Measurements from ENCODE around the gene SMCR8. TPM values are rescaled to one million over a fixed set of nuclear protein-coding genes. Genes with fewer than 3 reads are reported as not detected.
A peak's percentile ranks its signal among the peaks of the same experiment; 100 is the strongest.

SMCR8 gene
- total and polyA plus RNA-seq, 9 of the 15 experiments (the other 6 are each of a cell fraction or from before 2014, with no cell fraction given) = 0.25 to 8.8 (median 4.9) TPM

GRCh38 chr17:18364166-18364565 lies 49.1 kb downstream of the SMCR8 start:
- no peak overlapping the region for H3K27ac ChIP-seq (ENCODE audit: extremely low read depth, low read depth, low read length)
- intact Hi-C loops (cut with micrococcal nuclease) (no loop called here), in situ Hi-C loops (cut with MboI) (no loop called here)
- CTCF ChIA-PET (ENCODE audit: low intra/inter-chr PET ratio) = no interaction called here
- FAIRE-seq = no peak
- POLR2A ChIA-PET = no interaction called here
- H3K4me2 ChIP-seq (ENCODE audit: insufficient read depth, low read length) = no peak overlapping the region
- H3K9ac ChIP-seq (ENCODE audit: insufficient read depth in 1 of 2, low read depth in 2 of 2, low read length in 2 of 2) = no peak overlapping the region
- H4K20me1 ChIP-seq (replicated peaks; ENCODE audit: control insufficient read depth, insufficient read depth, low read length) = no peaks in the 10 kb centered on the region
- no peaks in the 10 kb centered on the region for H3K9me1 ChIP-seq (ENCODE audit: control insufficient read depth, insufficient read depth, low read length)
- 64% methylated on average over 6 of the region's 6 CpGs for WGBS (ENCODE audit: insufficient coverage, low coverage, missing lambda C conversion rate)
- no peak for ATAC-seq
- no peaks in the 10 kb centered on the region for H3K9me3 ChIP-seq (replicated peaks; ENCODE audit: control insufficient read depth, insufficient read depth, low read depth, low read length)
- DNase-seq (ENCODE audit: extremely low read depth in 1 of 4, low spot score in 3 of 4) = no peak
- no TSS peak for BruUV-seq (replicated peaks)
- peaks cover 18% of the 10 kb centered on the region for H3K79me2 ChIP-seq (ENCODE audit: control insufficient read depth, insufficient read depth, low read length)
- peaks cover 0 to 14% of the 10 kb centered on the region in 2 experiments; a peak in 3 of 5 replicates for H3K4me1 ChIP-seq (replicated peaks in 1 of 2; ENCODE audit: control insufficient read depth in 2 of 2, insufficient read depth in 2 of 2, low read length in 2 of 2)
- H3K36me3 ChIP-seq (ENCODE audit: control insufficient read depth, insufficient read depth, low read length) = peaks cover 5% of the 10 kb centered on the region; the same call in 1 of the 3 replicates
- no peak overlapping the region for H3K4me3 ChIP-seq
- H3K27me3 ChIP-seq (ENCODE audit: control insufficient read depth in 2 of 2, insufficient read depth in 2 of 2, low read length in 2 of 2) = no peaks in the 10 kb centered on the region
- H2AFZ ChIP-seq (ENCODE audit: low read depth, low read length) = peak overlapping the region; percentile 95; the same call in 1 of the 2 replicates
- TF ChIP-seq ZNF76 (CRISPR knock-in tag; IDR thresholded peaks at IDR 0.05; ENCODE audit: borderline replicate concordance) (no peak), RAD21 (CRISPR knock-in tag; conservative IDR thresholded peaks at IDR 0.05 in 1 of 2, IDR thresholded peaks at IDR 0.05 in 1 of 2) (no peak), CEBPZ (IDR thresholded peaks at IDR 0.05; ENCODE audit: borderline replicate concordance, low read depth, low read length) (no peak)
- TF ChIP-seq, protein P1, sequence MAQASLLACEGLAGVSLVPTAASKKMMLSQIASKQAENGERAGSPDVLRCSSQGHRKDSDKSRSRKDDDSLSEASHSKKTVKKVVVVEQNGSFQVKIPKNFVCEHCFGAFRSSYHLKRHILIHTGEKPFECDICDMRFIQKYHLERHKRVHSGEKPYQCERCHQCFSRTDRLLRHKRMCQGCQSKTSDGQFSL (CRISPR knock-in tag; IDR thresholded peaks at IDR 0.05) = no peak
- TF ChIP-seq, protein P1 (tag; IDR thresholded peaks at IDR 0.05) = no peak
- TF ChIP-seq, protein P2, sequence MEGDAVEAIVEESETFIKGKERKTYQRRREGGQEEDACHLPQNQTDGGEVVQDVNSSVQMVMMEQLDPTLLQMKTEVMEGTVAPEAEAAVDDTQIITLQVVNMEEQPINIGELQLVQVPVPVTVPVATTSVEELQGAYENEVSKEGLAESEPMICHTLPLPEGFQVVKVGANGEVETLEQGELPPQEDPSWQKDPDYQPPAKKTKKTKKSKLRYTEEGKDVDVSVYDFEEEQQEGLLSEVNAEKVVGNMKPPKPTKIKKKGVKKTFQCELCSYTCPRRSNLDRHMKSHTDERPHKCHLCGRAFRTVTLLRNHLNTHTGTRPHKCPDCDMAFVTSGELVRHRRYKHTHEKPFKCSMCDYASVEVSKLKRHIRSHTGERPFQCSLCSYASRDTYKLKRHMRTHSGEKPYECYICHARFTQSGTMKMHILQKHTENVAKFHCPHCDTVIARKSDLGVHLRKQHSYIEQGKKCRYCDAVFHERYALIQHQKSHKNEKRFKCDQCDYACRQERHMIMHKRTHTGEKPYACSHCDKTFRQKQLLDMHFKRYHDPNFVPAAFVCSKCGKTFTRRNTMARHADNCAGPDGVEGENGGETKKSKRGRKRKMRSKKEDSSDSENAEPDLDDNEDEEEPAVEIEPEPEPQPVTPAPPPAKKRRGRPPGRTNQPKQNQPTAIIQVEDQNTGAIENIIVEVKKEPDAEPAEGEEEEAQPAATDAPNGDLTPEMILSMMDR (IDR thresholded peaks at IDR 0.05 in 2 of 3, conservative IDR thresholded peaks at IDR 0.05 in 1 of 3; ENCODE audit: insufficient read depth in 2 of 3, low read depth in 1 of 3, low read length in 3 of 3) = no peak
- TF ChIP-seq, protein P3, sequence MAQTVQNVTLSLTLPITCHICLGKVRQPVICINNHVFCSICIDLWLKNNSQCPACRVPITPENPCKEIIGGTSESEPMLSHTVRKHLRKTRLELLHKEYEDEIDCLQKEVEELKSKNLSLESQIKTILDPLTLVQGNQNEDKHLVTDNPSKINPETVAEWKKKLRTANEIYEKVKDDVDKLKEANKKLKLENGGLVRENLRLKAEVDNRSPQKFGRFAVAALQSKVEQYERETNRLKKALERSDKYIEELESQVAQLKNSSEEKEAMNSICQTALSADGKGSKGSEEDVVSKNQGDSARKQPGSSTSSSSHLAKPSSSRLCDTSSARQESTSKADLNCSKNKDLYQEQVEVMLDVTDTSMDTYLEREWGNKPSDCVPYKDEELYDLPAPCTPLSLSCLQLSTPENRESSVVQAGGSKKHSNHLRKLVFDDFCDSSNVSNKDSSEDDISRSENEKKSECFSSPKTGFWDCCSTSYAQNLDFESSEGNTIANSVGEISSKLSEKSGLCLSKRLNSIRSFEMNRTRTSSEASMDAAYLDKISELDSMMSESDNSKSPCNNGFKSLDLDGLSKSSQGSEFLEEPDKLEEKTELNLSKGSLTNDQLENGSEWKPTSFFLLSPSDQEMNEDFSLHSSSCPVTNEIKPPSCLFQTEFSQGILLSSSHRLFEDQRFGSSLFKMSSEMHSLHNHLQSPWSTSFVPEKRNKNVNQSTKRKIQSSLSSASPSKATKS (CRISPR knock-in tag; IDR thresholded peaks at IDR 0.05) = no peak
- TF ChIP-seq, protein P4, sequence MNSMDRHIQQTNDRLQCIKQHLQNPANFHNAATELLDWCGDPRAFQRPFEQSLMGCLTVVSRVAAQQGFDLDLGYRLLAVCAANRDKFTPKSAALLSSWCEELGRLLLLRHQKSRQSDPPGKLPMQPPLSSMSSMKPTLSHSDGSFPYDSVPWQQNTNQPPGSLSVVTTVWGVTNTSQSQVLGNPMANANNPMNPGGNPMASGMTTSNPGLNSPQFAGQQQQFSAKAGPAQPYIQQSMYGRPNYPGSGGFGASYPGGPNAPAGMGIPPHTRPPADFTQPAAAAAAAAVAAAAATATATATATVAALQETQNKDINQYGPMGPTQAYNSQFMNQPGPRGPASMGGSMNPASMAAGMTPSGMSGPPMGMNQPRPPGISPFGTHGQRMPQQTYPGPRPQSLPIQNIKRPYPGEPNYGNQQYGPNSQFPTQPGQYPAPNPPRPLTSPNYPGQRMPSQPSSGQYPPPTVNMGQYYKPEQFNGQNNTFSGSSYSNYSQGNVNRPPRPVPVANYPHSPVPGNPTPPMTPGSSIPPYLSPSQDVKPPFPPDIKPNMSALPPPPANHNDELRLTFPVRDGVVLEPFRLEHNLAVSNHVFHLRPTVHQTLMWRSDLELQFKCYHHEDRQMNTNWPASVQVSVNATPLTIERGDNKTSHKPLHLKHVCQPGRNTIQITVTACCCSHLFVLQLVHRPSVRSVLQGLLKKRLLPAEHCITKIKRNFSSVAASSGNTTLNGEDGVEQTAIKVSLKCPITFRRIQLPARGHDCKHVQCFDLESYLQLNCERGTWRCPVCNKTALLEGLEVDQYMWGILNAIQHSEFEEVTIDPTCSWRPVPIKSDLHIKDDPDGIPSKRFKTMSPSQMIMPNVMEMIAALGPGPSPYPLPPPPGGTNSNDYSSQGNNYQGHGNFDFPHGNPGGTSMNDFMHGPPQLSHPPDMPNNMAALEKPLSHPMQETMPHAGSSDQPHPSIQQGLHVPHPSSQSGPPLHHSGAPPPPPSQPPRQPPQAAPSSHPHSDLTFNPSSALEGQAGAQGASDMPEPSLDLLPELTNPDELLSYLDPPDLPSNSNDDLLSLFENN (IDR thresholded peaks at IDR 0.05; ENCODE audit: low read depth in 2 of 2, low read length in 2 of 2) = no peak

All from K562 (cell line).